Measurements from ENCODE around the gene SNAP25.

SNAP25 gene

DNA sequence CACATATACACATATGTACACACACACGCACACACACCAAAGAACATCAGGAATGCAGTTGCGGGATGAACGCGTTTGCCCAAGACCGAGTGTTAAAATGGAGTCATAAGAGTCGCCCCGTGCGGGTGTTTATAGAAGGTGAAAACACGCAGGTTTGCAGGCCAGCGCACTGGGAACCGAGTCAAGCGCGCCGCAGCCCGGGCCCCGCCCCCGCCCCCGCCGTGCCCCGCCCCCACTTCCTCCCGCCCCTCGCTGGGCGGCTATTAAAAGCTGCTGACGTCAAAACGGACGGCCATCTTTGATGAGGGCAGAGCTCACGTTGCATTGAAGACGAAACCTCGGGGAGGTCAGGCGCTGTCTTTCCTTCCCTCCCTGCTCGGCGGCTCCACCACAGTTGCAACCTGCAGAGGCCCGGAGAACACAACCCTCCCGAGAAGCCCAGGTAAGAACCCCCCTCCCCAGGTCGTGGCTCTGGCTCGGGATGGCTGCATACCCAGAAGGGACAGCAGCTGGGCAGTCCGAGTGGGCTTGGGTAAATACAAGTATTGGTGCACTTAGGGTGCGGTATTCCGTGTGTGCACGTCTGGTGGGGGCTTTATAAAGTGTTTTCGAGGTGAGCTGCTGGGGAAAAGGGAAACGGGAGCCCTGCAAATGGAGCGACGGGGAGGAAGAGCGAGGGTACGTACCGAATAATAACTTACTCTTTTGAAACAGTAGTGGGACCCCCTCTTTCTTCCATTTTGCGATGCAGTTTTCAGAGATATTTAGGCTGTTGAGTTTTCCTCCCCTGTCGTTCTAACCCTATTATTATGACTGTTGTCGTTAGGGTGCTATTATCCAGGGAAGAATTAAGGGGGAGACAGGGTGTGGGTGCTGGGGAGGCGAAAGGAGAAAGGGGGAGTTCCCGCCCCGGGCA, at the start of gene SNAP25:
Gene SNAP25 (plus strand): TSS at position 295 of the 916 bp plus-strand sequence. CDS start 56,662 bp downstream, outside the sequence.
- ATAC-seq: peak in 1 of 2 donors; percentile 21

DNA sequence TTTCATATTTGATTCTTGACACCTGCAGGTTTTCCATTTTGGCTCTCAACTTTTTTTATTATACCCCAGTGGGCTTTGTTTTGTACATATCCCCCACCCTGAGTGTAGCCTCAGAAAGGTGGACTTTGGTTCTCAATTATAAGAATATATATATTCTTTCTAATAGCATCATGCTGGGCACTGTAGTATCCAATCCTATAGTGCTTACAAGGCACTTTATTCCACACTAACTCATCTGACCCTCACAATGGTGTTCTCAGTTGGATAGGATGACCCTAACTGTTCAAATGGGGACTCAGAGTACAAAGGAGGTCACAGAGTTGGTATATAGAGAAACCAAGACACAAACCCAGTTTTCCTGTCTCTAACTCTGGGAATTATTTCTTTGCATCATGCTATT, 48.9 kb upstream of the SNAP25 start:
- no peak for ATAC-seq

DNA sequence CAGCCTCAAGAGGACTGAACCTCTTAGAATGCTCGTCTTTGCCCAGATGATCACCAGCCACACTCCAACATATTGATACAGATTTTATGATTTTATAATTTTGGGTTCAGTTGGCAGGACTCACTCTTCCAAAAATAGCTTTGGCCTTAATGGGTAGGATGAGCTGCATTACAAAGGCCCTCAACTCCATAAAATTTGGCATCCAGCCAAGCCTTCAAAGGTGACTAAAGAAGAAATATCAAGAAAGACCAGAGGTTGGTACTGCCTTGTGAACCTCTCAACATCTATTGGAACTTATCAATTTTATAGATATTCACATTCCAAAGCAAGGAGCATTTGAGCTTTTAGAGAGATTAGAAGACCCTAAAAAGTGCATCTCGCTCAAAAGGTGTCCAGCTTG, 48.4 kb upstream of the SNAP25 start:
- ATAC-seq: no peak

DNA sequence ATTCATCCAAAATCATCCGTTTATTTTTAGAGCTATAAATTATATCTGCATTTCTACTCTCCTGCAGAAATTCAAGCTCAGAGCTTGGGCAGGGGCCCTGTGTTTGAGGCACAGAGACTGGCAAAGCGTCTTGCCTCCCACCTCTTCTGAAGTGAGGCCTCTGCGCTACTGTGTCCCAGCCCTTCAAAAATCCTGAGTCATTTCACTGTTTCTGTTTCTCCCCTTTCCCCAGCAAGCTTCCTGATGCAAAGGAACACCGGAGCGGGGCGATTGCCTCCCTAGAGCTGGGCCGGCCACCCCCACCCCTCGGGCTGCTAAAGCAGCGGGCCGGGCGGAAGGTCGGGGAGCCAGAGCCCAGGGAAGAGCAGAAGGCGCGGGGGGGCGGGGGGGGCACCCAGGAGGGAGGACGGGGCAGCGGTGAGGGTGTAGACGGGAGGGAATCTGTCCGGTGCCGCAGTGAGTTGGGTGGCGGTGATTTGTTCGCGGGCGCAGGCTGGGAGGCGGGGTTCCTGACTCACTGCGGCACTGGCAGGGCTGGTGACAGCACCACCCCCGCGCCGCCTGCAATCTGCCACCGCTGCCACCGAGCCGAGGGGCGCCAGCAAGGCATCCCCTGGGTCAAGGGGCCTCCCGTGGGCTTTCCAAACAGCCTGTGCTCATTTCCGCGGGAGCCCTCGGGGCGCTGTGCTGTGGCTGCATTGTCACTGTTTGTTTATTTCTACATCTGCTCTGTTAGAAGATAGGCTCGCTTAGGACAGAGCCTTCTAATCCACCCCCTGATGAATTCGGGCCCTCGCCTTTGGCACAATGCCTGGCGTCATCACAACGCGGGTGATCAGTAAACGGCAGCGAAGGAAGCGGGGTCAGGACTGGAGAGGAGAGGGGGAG, 46.5 kb upstream of the SNAP25 start:
- peak; percentile 45 to 53 for ATAC-seq

DNA sequence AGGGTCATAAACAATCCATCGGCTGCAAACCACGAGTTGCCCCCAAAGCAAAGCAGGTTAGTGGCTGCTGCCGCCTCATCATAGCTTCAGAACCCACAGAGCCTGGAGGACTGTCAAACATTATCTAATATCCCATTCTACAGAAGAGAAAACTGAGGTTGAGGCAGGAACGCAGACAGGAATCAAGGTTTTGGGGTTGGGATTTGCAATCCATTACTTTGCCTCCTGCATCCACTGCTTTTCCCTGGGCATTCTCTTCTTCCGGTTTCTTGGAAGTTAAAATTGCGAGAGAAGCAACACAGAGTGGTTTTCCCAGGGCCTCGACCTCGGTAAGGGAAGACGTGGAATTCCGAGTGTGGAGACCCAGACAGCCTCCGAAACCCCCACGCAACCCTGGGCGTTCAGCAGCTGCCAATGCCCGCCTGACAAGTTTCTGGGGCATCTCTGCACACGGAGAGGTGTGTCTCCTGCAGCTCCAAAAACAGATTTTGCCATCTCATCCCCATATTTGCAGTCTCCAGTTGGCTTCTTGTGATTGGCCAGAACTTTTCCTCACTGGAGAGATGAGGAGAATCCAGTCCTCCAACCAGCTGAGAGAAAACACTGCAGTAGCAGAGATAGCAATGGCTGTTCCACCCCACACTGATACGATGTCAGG, 45.5 kb upstream of the SNAP25 start:
- no peak for ATAC-seq

DNA sequence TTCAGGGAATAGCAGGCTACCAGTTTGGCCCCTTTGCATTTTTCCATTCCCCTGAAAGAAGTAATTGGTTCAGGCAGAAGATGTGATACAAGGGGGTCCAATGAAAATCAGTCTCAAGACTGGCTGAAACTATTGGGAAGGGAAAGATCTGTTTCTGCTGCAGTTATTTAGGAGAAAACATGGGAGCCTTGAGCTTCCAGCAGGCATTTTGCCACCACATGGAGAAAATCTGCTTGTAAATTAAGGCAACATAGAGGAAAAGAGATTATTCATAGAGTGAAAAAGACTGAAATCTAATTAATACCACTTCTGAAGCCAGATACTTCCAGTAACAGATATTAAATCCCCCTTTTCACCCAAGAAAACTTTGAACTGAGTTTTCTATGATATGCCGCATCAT, 44.2 kb upstream of the SNAP25 start:
- ATAC-seq: no peak

DNA sequence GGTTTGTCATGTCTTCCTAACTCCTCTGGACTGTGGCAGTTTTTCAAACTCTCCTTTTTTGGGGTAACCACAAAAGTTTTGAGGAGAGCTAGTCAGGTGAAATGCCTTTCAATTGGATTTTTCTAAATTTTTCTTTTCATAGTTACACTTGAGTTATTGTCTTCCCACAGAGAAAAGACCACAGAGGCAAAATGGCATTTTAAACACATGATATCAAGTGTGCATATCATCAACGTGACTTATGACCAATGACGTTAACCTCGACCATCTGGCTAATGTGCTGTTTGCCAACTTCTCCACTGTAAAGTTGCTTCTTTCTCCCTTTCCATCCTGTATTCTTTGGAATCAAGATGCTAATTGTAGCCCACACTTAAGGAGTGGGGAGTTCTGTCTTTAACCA, 41.3 kb upstream of the SNAP25 start:
- ATAC-seq: no peak

DNA sequence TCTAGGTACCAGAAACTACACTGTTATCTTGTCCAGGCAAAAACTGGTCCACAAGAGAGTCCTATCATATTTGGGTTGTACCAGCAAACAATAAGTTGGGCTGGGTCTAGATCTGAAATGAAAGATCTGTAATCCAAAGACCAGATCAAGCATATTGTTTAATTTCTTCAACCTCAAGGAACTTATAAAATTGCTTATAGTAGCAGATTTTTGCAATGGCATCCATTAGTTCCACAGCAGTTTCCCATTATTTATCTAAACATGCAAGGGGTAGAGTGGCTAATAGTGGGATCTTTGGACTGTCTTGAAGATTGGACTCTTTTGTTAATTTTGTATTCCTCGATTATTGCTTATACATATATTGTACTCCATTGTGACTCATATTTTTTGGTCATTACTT, 40.5 kb upstream of the SNAP25 start:
- no peak for ATAC-seq

DNA sequence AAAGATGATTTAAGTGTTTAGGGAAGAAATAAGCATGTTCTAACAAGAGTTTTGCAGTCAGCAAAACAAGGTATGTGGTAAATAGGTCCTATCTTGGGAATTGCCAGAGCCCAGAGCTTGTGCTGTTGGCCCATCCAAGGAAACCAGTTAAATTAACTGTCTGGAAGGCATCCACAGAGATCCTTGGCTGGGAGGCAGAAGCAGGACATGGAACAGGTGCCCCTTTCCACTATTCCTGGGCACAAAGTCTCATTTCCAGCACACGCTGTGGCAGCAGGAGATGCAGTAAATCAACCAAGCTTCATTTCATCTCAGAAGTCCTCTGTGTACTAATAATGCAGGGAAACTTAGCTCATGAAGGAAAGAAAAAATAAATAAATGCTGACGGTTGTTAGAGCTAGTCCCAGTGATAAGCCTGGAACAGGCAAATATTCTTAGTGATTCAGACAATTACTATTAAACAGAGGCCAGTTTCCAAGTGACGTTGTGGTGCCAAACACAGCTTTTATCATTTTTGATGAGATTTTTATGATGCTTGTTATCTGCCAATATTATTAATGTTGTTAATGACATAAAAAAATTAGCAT, 39.8 kb upstream of the SNAP25 start:
- no peak for ATAC-seq

DNA sequence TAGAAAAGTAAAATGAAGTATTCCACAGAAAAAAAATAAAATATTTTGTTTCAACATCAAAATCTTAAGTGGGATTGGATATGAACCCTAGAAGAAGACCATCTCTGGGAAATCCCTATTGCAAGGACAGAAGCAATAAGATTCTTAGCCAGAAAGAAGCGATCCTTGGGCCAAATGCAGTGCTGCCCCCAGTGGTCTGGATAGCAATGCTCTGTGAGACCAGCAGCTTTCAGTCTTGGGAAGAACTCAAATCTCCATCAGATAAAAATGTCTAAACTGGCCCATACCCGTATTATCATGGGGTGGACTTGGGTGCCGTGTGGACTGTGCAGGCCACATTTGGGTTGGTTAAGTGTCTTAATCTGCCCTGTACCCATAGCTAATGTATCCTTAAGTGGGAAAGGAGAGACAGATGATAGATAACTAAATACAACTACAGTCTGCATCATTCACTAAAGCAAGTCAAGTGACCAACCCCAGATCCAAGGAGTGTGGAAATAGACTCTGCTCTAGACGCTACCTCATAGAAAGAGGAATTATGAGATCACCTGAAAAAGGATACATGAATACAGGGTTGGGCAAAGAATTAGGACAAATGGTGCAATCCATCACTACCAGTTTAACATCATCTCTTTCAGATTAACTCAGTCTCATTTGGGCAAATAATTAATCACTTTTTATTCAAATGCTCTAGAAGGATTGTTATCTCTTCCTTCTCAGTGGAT, 38.9 kb upstream of the SNAP25 start:
- no peak for ATAC-seq

DNA sequence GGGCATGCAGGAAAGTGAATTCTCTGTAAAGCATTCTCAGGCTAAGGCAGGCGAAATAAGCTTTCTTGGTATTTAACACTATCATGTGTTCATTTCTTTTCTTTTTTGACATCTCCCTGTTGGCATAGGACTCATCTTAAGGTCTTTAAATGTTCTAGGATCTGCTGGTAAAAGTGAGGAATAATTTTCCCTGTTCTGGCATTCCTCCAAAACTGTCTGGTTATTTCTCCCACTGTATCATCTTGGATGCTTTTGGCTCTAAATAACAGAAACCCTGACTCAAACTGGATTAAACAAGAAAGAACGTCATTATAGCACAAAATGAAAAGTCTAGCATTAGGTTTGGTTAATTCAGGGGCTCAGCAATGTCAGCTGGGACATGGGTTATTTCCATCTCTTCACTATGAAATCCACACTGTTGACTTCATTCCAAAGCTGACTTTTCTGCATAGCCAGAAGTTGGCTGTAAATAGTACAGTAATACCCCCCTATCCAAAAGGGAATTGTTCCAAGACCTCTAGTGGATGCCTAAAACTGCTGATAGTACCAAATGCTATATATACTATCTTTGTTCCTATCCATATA, 37.9 kb upstream of the SNAP25 start:
- no peak for ATAC-seq

DNA sequence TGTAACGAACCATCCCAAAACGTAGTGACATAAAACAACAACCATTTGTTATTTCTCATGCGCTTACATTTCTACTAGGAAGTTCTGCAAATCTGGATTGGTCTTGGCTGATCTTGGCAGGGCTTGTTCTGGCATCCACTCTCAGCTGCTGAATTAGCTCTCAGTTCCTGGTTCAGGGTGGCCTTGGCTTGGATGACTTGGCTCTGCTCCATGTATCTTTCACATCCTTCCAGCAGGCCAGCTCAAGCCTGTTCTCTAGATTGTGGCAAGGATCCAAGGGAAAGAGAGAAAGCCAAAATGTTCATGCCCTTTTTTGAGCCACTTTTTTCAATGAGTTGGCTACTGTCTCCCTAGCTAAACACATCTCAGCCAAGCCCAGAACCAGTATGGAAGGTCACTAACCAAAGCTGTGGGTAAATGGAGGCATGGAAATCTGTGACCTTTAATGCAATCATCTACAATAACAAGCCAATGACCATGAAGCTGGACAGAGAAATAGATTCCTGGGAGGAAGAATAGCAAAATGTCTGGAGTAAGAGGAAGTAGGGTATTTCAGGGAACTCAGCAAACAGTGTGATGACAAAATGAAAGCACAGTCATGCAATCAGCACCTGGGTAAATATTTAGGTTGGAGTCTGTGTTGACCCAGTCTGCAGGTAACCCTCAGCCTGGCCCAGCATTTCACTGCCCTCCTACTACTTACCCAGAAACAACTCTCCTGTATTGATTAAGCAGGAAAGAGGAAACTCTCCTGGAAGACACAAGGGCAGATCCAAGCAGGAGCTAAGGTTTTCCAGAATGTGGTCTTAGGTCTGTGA, 32.7 kb upstream of the SNAP25 start:
- ATAC-seq: no peak

DNA sequence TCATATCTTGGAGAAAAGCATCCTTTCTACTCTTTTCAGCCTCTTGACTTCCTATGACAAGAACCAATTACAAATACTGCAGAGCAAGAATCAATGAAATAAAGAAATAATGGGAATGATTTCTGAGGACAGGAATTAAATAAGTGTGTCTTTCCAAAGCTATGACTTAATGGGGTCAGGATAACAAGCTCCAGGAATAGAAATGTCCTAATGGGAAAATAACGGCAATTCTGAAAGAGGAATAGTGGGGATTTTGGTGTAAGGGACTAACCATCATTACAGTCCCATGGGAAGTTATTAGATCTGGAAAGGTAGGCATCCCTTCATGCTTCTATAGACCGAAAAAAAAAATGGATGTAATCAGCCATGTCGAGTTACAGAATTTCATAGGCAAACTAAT, 28.2 kb upstream of the SNAP25 start:
- ATAC-seq: no peak

DNA sequence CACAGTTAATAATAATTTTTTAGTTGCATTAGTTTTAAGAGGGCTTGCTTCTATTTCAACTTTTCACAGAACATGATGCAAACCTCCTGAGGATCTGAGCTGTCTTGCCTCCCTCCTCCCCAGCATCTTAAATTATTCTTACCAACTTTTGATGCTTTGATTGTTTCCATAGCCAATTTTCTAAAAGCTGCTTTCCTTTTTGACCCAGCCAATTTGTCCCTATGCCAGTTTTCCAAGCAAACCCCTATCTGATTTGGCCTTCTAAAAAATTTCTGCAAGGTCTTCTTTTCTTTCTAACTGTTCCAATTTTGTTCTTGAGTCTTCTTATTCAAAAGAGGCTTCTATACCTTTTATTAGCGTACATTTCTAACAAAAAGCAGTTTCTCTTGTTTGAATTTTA, 26.5 kb upstream of the SNAP25 start:
- no peak for ATAC-seq

DNA sequence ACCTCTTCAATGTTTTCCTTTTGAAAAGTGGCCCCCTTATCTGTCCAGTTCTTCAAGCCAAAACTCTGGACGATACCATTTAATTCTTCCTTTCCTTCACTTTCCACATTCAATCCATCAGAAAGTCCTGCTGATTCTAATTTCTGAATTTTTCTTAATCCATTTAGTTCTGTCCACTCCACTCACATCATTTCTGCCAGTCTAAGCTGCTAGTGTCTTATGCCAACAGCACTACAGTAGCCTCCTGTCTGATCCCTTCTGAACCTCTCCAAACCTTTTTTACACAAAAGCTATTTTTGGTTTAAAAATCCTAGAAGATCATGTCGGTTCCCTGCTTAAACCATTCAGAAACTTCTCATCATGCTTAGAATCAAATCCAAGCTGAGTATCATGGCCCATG, 24.5 kb upstream of the SNAP25 start:
- no peak for ATAC-seq

DNA sequence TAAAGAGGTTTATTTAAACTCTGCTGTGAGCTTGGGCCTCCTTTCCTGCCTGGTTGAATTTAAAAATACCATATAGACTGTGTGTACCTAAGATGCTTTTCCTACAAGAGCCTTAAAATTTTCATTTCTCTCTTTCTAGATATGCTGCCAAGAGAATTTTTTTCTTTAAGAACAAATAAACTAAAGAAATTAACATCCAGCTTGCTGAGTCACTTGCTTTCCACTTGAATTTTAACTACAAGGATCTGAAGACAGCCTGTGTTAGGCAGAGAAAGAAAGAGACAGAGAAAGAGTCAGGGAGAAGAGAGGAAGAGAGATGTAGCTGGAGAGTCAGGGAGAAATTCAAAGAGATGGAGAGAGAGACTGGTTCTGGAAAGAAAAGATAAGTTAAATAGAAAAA, 18.3 kb upstream of the SNAP25 start:
- no peak for ATAC-seq

DNA sequence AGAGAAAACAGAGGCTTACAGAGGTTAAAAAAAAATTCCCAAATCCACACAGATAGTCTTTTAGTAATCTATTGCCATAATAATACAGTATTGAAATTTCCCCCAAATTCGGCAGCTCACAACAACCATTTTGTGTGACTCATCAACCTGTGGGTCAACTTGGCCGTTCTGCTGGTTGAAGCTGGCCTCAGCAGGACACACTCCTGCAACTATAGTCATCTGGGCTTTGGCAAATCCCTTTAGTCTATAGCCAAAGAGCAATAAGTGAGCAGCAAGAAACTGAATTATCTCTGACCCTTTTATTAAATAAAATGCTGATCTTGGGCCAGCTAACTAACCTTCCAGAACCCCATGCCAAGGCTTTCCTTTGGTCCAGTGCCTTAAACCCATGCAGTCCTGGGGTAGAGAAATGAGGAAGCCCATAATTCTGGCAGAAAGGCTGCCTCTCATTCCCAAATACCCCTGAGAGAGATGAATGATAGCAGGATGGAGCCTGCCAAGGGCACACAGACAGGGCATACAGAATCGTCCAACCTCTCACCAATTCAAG, 17.2 kb upstream of the SNAP25 start:
- ATAC-seq: no peak

DNA sequence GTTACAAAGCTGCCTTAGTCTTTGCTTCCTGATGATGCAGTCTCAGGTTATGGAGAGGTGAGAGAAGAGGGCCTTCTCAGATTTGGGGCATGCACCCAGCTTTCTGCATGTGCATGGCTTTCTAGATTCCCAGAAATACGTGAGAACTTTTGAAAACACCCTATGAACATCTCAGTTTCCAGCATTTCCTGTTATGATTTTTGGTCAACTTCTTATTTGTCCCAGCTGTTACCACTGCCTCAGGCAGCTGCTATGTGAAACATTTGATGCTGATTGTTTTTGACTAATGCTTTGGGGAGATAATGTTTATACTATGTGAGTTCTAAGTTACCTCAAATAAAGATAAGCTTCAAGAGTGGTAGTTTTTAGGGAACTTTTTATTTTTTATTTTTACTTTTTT, 9.5 kb upstream of the SNAP25 start:
- ATAC-seq: no peak

DNA sequence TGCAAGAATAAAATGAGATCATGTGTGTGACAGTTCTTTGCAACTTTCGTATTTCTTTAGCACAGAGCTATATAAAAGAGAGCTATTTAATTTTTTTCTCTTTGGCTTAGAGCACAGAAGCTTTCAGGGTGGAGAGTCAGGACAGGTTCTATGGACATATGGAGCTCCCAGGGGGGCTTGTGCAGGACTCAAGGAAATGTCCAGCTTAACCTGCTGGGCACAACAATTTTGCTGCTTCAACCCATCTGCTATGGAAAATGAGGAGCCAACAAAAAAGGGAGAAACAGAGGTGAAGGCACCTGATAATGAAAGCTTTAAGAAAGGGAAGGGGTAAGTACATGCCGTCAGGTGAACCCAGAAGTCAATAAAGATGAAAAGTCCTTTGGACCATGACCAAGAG, 5.1 kb upstream of the SNAP25 start:
- ATAC-seq: no peak

DNA sequence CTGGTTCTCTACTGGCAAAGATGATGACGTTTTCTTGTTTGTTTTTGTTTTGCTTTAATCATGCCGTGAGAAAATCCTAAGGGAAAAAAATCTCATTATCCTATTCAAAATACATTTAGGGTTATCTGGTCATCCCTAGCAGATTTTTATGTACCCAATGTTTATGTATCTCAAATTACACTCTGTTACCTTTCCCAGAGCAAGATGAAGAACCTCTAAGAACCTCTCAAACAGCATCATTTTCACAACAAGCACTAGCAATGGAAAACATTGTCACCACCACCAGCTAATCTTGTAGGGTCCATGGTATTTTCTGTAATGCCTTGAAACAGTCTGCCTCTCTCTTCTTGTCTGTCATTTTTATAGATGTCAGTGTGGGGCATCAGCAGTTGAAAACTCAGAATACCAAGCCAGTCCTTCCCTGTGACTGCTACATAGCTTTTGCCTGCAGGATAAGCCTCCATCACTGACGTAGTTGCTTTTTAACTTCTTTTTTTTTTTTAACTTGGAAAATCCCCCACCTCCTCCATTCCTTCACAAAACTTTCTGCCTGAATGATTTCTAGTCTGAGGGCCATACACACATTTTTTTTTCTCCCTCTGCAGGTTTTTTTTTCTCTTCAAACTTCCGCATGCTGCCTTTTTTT, 2.4 kb upstream of the SNAP25 start:
- no peak for ATAC-seq
